HepG2 (cell line): ENCODE measurements around the gene TRPC3. TPM values are rescaled to one million over a fixed set of nuclear protein-coding genes. Genes with fewer than 3 reads are reported as not detected.

Source experiments
- CBX1 ChIP-seq: IDR thresholded peaks from one replicate; pipeline ENCODE4 v1.6.1; 2016; ENCODE audit warnings: antibody characterized with exemption, low read depth
- EED ChIP-seq: sonication (generic); formaldehyde crosslinking; IDR thresholded peaks from 2 replicates; pipeline ENCODE4 v1.5.0; 2020; ENCODE audit warnings: mild to moderate bottlenecking, missing genetic modification reagents
- EP300 ChIP-seq, 3 experiments: sonication (generic) in 1 of 3; formaldehyde crosslinking in 1 of 3; IDR thresholded peaks; 2 replicates each; pipeline versions ENCODE4 v1.5.1 to v1.6.1; 2011 to 2020; ENCODE audit warnings: low read depth in 2 of 3, low read length in 2 of 3, borderline replicate concordance in 1 of 3, improper control_type of control experiment in 1 of 3, mild to moderate bottlenecking in 1 of 3, missing genetic modification reagents in 1 of 3, moderate library complexity in 1 of 3
- GATAD2A ChIP-seq: IDR thresholded peaks from 2 replicates; pipeline ENCODE4 v1.6.1; 2016
- GZF1 ChIP-seq: sonication (generic); formaldehyde crosslinking; IDR thresholded peaks from 2 replicates; pipeline ENCODE4 v1.5.1; 2020; ENCODE audit warnings: mild to moderate bottlenecking, missing genetic modification reagents
- HMGA1 ChIP-seq: sonication (generic); formaldehyde crosslinking; conservative IDR thresholded peaks from 2 replicates; pipeline ENCODE4 v1.4.0; 2020; ENCODE audit warnings: missing genetic modification reagents
- MAFF ChIP-seq: IDR thresholded peaks from 2 replicates; pipeline ENCODE4 v1.6.1; 2011; ENCODE audit warnings: low read depth, low read length, improper control_type of control experiment
- NFRKB ChIP-seq: fragments of 450-650 bp; IDR thresholded peaks from 2 replicates; pipeline ENCODE4 v1.6.1; 2017
- SOX5 ChIP-seq: IDR thresholded peaks from 2 replicates; pipeline ENCODE4 v1.6.1; 2016; ENCODE audit warnings: borderline replicate concordance
- SSRP1 ChIP-seq: IDR thresholded peaks from 2 replicates; pipeline ENCODE4 v1.6.1; 2016; ENCODE audit warnings: control low read depth
- THAP11 ChIP-seq: IDR thresholded peaks from 2 replicates; pipeline ENCODE4 v1.6.1; 2016; ENCODE audit warnings: missing biosample characterization, missing genetic modification reagents
- ZNF24 ChIP-seq: fragments of 450-650 bp; IDR thresholded peaks from 2 replicates; pipeline ENCODE4 v1.6.1; 2017; ENCODE audit warnings: antibody characterized with exemption, mild to moderate bottlenecking
- ZNF432 ChIP-seq: sonication (generic); formaldehyde crosslinking; IDR thresholded peaks from 2 replicates; pipeline ENCODE4 v1.5.0; 2020; ENCODE audit warnings: missing genetic modification reagents, mild to moderate bottlenecking, borderline replicate concordance
- ZNF468 ChIP-seq: sonication (generic); formaldehyde crosslinking; IDR thresholded peaks from 2 replicates; pipeline ENCODE4 v1.8.0; 2022; ENCODE audit warnings: mild to moderate bottlenecking, moderate library complexity, missing genetic modification reagents
- ZNF652 ChIP-seq: IDR thresholded peaks from 2 replicates; pipeline ENCODE4 v1.6.1; 2016; ENCODE audit warnings: low read depth, borderline replicate concordance
- ZNF660 ChIP-seq: sonication (generic); formaldehyde crosslinking; IDR thresholded peaks from 2 replicates; pipeline ENCODE4 v1.5.1; 2020; ENCODE audit warnings: mild to moderate bottlenecking, low read depth, missing genetic modification reagents, borderline replicate concordance
- ZNF772 ChIP-seq: sonication (generic); formaldehyde crosslinking; IDR thresholded peaks from 2 replicates; pipeline ENCODE4 v1.5.0; 2020; ENCODE audit warnings: mild to moderate bottlenecking, missing genetic modification reagents
- polyA plus RNA-seq, 8 experiments: library from polyadenylated mRNA; depleted of rRNA in 3 of 8; stranded (reverse) in 7 of 8; unstranded in 1 of 8; fragments of >200 nt; fragmentation: Illumina TruSeq in 4 of 8; extraction: Trizol in 4 of 8; gene quantifications; 2 replicates each; pipeline versions ENCODE4 v1.2.1 to v1.2.3, GENCODE V29; 2011 to 2016; ENCODE audit warnings: low read depth in 4 of 8, missing spikeins in 1 of 8, mixed read lengths in 1 of 8; ENCODE audit not compliant: insufficient read depth in 1 of 8
- total RNA-seq, 5 experiments: library from RNA; depleted of rRNA; stranded (reverse); fragments of >200 nt; fragmentation: Illumina TruSeq; extraction: Trizol; gene quantifications; 2 replicates each; pipeline ENCODE4 v1.2.3, GENCODE V29; 2016; ENCODE audit warnings: low read depth in 1 of 5
- TF ChIP-seq, protein P1 (sequence below): sonication (generic); formaldehyde crosslinking; IDR thresholded peaks from 2 replicates; pipeline ENCODE4 v1.5.1; 2020; ENCODE audit warnings: mild to moderate bottlenecking, missing genetic modification reagents, borderline replicate concordance
- TF ChIP-seq, protein P2 (sequence below): sonication (generic); formaldehyde crosslinking; IDR thresholded peaks from 2 replicates; pipeline ENCODE4 v1.5.1; 2020; ENCODE audit warnings: missing genetic modification reagents, mild to moderate bottlenecking, borderline replicate concordance
- TF ChIP-seq, protein P3 (sequence below): IDR thresholded peaks from 2 replicates; pipeline ENCODE4 v1.6.1; 2016; ENCODE audit warnings: low read depth, control low read depth
- TF ChIP-seq, protein P4 (sequence below): sonication (generic); formaldehyde crosslinking; conservative IDR thresholded peaks from 2 replicates; pipeline ENCODE4 v1.8.0; 2022; ENCODE audit warnings: missing genetic modification reagents
- TF ChIP-seq, protein P5 (sequence below): sonication (generic); formaldehyde crosslinking; IDR thresholded peaks from 2 replicates; pipeline ENCODE4 v1.4.0; 2020; ENCODE audit warnings: mild to moderate bottlenecking, low read depth, missing genetic modification reagents

TRPC3 gene
- total and polyA plus RNA-seq, 2 of the 13 experiments (the other 11 are each of a cell fraction or from before 2014, with no cell fraction given): not detected

DNA sequence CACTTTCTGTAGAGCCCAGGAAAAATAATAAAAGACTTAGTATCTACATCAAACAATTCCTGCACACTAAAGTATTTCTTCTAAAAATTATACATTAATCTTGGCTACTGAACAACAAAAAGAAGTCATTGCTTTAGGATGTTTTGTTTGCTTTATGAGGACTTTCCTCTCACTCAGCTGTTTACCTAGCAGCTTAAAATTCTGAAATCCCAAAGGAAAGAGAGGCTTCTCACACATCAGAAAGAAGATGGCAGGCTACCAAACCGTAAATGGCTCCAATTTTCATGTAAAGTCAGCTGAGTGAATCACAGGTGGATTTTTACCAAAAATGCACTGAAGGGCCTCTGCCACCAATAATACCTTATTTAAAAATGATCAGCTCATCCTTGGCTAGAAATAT lies 9.0 kb upstream of the TRPC3 start (continued):
- TF ChIP-seq, protein P1, sequence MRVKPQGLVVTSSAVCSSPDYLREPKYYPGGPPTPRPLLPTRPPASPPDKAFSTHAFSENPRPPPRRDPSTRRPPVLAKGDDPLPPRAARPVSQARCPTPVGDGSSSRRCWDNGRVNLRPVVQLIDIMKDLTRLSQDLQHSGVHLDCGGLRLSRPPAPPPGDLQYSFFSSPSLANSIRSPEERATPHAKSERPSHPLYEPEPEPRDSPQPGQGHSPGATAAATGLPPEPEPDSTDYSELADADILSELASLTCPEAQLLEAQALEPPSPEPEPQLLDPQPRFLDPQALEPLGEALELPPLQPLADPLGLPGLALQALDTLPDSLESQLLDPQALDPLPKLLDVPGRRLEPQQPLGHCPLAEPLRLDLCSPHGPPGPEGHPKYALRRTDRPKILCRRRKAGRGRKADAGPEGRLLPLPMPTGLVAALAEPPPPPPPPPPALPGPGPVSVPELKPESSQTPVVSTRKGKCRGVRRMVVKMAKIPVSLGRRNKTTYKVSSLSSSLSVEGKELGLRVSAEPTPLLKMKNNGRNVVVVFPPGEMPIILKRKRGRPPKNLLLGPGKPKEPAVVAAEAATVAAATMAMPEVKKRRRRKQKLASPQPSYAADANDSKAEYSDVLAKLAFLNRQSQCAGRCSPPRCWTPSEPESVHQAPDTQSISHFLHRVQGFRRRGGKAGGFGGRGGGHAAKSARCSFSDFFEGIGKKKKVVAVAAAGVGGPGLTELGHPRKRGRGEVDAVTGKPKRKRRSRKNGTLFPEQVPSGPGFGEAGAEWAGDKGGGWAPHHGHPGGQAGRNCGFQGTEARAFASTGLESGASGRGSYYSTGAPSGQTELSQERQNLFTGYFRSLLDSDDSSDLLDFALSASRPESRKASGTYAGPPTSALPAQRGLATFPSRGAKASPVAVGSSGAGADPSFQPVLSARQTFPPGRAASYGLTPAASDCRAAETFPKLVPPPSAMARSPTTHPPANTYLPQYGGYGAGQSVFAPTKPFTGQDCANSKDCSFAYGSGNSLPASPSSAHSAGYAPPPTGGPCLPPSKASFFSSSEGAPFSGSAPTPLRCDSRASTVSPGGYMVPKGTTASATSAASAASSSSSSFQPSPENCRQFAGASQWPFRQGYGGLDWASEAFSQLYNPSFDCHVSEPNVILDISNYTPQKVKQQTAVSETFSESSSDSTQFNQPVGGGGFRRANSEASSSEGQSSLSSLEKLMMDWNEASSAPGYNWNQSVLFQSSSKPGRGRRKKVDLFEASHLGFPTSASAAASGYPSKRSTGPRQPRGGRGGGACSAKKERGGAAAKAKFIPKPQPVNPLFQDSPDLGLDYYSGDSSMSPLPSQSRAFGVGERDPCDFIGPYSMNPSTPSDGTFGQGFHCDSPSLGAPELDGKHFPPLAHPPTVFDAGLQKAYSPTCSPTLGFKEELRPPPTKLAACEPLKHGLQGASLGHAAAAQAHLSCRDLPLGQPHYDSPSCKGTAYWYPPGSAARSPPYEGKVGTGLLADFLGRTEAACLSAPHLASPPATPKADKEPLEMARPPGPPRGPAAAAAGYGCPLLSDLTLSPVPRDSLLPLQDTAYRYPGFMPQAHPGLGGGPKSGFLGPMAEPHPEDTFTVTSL (CRISPR knock-in tag): peak; percentile 39; the same call in 1 of the 2 replicates
- TF ChIP-seq, protein P2, sequence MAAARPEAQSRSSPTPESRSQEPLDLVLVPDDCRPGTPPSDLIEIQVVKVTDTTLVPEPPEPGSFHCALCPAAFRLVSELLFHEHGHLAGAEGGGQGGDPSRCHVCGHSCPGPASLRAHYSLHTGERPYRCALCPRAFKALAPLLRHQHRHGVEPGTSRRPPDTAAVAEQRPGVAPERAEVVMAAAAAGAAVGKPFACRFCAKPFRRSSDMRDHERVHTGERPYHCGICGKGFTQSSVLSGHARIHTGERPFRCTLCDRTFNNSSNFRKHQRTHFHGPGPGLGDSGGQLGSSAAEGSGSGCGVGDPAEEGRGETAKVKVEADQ (CRISPR knock-in tag): no peak
- TF ChIP-seq, protein P3, sequence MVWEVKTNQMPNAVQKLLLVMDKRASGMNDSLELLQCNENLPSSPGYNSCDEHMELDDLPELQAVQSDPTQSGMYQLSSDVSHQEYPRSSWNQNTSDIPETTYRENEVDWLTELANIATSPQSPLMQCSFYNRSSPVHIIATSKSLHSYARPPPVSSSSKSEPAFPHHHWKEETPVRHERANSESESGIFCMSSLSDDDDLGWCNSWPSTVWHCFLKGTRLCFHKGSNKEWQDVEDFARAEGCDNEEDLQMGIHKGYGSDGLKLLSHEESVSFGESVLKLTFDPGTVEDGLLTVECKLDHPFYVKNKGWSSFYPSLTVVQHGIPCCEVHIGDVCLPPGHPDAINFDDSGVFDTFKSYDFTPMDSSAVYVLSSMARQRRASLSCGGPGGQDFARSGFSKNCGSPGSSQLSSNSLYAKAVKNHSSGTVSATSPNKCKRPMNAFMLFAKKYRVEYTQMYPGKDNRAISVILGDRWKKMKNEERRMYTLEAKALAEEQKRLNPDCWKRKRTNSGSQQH: no peak
- TF ChIP-seq HMGA1: no peak
- no peak for TF ChIP-seq MAFF
- TF ChIP-seq ZNF772 (CRISPR knock-in tag): no peak
- TF ChIP-seq, protein P4, sequence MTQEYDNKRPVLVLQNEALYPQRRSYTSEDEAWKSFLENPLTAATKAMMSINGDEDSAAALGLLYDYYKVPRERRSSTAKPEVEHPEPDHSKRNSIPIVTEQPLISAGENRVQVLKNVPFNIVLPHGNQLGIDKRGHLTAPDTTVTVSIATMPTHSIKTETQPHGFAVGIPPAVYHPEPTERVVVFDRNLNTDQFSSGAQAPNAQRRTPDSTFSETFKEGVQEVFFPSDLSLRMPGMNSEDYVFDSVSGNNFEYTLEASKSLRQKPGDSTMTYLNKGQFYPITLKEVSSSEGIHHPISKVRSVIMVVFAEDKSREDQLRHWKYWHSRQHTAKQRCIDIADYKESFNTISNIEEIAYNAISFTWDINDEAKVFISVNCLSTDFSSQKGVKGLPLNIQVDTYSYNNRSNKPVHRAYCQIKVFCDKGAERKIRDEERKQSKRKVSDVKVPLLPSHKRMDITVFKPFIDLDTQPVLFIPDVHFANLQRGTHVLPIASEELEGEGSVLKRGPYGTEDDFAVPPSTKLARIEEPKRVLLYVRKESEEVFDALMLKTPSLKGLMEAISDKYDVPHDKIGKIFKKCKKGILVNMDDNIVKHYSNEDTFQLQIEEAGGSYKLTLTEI (CRISPR knock-in tag): no peak
- no peak for TF ChIP-seq CBX1
- TF ChIP-seq NFRKB: no peak
- TF ChIP-seq ZNF652 (CRISPR knock-in tag): no peak
- peak; percentile 36; the same call in 1 of the 2 replicates for TF ChIP-seq GATAD2A
- TF ChIP-seq, protein P5, sequence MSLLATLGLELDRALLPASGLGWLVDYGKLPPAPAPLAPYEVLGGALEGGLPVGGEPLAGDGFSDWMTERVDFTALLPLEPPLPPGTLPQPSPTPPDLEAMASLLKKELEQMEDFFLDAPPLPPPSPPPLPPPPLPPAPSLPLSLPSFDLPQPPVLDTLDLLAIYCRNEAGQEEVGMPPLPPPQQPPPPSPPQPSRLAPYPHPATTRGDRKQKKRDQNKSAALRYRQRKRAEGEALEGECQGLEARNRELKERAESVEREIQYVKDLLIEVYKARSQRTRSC (CRISPR knock-in tag): no peak
- TF ChIP-seq EED (CRISPR knock-in tag): no peak
- no peak for TF ChIP-seq ZNF24
- TF ChIP-seq SSRP1 (CRISPR knock-in tag): no peak
- no peak for TF ChIP-seq ZNF432 (CRISPR knock-in tag)
- TF ChIP-seq GZF1 (CRISPR knock-in tag): no peak
- no peak for TF ChIP-seq ZNF468 (CRISPR knock-in tag)
- TF ChIP-seq THAP11 (CRISPR knock-in tag): no peak
- TF ChIP-seq EP300 (IDR thresholded peaks at IDR 0.05; ENCODE audit: low read depth in 2 of 2, low read length in 2 of 2): peak in 1 of 2 experiments; percentile 43; a peak in 1 of 4 replicates
- TF ChIP-seq EP300 (CRISPR knock-in tag; IDR thresholded peaks at IDR 0.05; ENCODE audit: borderline replicate concordance): no peak
- TF ChIP-seq ZNF660: no peak
- TF ChIP-seq SOX5 (CRISPR knock-in tag): peak; percentile 35; the same call in 1 of the 2 replicates
